Measurements from ENCODE around the gene ICE1.
"Not testable (repeated sequence)": the region's sequence is repeated elsewhere in the genome, so short reads cannot be mapped to it uniquely, and the experiment has no call there.

Gene ICE1

DNA sequence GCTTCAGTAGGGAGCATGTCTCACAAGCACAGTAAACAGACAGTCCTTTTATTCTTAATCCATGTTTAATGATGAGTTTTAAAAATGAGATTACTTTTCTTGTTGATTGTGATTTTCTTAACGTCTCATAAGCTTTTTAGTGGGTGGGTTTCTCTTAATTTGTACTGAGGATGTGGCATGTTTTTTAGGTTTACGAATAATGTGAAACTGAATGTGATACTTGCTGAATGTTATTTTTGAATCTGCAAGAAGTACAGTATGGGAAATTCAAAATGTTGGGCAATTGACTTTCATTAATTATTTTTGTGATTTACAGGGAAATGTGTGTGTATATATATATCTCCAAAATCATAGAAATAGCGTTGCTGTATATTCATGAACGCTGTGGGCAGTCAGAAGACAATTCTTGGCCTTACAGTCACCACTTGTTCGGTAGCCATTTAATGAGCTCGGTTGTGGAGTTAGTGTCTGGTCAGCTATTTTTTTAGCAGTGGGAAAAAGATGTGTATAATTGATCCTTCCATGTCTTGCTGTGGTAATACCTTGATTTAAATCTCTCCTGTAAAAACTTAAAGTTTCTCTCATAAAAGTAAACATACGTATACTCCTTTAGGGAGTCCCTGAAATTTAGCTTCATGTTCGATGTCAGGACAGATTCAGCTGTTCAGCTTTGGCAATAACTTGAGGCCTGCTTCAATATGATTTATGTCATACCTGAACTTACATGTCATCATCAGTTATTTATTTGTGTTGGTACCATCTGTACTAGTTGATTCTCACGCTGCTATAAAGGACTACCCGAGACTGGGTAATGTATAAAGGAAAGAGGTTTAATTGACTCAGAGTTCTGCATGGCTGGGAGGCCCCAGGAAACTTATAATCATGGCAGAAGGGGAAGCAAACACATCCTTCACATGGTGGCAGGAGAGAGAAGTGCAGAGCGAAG, 15.0 kb downstream of the ICE1 start:
- no peak for DNase-seq

DNA sequence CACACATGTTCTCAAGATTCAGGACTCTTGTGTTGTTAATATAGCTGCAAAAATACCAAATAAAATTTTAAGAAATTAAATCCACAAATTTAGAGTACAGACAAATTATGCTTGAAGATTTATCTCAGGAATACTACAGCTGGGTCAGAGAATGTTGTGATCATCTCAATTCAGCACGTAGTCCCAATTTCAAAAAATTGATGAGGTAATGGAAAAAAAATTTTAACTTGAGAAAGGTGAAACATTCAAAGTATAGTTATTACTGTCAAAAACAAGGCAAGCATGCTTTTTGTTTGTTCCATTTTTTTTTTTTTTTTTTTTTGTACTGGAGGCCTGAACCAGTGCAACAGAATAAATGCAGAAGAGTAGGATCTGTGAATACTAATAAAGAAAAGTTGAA, 29.4 kb downstream of the ICE1 start:
- DNase-seq, result no peak

DNA sequence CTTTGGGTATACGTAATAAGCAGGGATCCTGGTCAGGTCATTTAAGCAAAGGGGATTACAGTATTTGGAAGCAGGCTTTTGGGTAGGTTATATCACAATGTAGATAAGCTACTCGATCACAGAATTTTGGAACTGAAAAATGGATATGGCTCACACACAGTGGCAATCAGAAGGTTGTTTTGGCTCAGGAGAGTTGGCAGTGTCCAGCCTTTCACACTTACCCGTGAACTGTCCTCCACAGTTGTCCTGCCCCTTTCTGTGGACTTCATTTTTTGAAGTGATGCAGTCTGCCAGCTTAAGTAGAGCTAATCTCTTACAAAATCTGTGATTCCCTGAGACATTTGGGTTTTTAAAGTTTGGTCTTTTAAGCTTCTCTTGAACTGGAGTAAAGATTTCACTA, 30.7 kb downstream of the ICE1 start:
- DNase-seq, result no peak

DNA sequence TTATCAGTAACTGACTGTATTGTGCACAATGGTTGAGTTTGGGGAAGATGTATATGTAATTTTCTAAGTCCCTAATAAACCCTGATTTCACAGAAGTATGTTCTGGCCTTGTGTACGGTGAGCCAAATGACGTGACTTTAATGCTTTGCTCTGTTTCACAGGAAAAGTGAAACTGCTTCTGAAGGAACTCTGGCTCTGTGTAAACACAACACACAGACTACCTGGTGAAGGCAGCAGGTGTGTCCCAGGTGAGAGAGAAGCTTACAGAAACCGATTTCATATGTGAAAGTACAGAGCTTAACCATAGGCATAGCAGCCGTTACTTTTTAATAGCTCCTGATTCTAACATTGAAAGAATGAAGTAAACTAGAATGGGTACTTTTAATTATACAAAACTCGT, 31.9 kb downstream of the ICE1 start:
- DNase-seq, result no peak

DNA sequence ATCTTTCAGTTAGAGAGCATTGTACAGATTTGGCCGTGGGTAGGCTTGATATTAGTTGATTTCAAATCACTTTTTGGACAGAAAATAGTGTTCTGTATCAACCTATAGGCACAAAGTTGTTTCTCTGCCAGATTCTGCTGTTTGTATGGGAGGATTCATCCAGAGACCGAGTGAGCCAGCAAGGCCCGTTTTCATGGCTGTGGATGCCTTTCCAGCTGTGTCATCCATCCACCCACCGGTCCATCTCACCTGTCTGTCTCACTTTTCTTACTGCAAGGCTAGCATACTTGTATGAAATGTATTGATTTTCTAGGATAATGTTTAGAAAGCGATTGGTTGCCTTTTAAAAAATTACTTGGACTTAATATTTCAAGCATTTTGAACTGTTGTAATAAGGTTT, 34.4 kb downstream of the ICE1 start:
- DNase-seq, result no peak

DNA sequence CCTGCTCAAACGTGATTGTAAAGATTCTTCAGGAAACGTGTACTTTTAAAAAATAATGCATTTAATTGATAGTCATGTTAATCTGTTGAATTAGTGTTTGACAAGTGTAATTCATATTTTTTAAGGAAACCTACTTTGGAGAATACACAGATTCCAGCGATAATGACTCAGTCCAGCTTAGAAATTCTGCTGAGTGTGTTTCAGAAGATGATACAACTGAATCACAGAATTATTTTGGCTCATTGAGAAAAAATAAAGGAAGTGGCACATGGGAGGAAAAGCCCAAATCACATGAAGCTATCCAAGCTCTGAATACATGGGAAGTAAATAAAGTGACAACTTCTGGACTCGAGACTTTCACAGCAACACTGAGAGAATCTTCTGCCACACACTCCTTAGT, 37.8 kb downstream of the ICE1 start:
- no peak for DNase-seq

DNA sequence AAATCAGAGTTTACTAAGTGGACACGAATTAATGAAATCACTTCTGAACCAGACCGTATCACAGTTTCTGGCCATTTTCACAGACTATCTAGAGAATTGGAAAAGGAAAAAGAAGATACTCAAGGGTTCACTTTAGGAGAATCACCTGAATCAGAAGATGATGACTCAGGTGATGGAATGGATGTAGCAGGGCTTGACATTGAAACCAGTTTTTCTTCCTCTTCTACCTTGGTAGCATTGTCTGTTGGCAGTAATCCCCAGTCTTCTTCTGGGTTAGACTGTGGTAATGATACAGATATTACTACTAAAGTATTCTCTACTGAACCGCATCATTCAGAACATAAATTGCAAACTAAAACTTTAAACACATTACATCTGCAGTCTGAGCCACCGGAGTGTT, 38.5 kb downstream of the ICE1 start:
- no peak for DNase-seq

DNA sequence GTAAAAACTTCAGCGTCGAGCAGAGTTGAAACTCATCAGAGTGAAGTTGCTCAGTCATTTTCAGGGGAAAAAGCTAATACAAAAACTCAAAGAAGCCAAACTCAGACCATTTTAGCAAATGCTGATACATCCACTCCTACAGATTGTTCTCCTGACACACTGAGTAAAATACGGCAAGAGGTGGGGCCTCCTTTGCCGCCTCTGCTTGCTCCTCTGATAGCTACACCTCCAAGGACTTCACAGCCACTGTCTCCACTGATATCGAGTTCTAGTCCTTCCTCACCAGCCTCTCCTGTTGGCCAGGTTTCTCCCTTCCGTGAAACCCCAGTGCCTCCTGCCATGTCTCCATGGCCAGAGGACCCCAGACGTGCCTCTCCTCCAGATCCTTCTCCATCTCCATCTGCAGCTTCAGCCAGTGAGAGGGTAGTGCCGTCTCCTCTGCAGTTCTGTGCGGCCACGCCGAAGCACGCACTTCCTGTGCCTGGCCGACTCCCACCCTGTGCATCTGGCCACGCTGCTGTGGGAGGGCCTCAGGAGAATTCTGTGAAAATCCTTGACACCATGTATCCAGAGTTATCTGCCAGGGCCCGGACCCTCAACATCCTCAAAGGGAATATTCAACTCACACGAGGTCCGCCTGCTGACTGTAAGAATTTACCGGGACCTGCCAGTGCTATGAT, 41.7 kb downstream of the ICE1 start:
- no peak for DNase-seq

DNA sequence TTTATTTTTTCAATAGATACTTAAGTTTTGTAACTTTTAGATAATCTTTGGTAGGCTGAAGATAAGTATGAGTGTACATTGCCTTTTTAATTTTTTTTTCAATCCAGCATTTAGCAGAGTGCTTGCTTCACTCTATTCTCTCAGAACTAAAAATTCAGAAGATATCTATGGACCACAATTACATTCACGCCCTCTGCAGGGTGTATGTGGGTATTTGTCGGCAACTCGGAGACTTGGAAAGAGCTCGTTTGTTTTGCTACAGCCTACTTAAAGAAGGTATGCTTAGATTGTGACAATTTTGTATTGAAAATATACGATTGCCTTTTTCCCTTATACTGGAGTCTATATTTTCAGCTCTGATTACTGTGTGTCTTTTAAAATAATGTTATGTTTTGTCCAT, 43.8 kb downstream of the ICE1 start:
- no peak for DNase-seq

DNA sequence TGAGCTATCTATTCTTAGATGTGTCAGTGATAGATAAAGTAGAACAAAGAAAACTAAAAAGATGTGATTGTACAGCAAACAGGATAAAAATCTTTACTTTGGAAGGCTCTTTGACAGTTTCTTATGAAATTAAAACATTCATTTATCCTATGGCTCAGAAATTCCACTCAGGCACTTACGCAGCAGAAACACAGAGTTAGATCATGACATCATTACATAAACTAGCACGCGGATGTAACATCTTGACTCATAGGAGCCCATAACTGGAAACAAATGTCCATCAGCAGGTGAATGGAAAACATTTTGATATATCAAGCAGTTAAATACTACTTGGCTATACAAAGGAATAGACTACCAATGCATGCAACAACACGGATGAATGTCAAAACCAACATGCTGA, 45.3 kb downstream of the ICE1 start:
- no peak for DNase-seq

DNA sequence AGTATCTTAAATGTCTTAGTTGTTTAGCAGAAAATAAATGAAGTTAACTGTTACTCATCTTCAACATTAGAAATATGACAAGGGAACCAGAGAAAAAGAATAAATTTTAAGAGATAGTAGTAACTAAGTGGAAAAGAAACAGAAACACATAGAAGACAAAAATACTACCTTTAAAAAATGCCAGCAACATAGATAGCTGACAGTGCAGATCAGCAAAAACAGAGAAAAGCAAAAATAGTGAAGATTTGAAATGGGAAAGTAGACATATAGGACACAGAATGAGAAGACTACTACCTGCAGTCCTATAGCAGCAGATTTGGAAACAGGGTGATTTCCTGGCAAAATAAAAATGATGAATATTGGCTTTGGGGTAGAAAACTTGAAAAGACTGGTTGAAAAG, 48.5 kb downstream of the ICE1 start:
- DNase-seq, result no peak

DNA sequence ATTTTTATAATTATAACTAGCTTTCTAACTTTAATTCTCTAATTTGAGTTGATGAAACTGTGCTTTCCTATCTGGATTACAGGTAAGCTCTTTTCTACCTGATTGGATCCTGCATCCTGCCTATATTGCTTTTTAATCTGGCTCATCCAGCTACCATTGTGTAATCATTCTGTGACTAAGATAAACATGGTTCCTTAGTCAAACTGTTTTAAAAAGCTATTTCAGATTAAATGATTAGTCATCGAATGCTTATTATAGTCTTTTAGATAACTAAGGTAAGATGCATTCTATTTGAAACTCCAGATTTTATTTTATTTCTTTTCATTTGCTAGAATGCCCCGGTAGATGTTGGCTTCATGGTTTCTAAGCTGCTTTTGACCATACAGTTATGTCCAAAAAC, 50.7 kb downstream of the ICE1 start:
- no peak for DNase-seq

DNA sequence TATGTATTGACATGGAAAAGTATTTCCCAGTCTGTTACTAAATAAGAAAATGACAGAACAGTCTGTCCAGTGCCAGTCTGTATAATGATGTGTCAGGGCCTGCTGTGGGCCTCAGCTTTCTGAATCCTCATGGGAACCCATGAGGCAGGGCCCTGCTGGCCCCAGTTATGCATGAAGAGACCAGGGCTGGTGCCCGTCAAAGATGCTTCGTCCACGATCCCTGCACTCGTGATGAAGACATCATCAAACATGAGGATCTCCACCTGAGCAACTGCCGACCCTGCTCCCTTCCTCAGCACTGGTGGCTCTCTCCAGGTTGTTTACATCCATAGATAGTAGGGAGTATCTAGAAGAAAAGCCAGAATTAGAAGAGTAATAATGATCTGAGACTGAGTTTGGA, 52.5 kb downstream of the ICE1 start:
- DNase-seq, result no peak

DNA sequence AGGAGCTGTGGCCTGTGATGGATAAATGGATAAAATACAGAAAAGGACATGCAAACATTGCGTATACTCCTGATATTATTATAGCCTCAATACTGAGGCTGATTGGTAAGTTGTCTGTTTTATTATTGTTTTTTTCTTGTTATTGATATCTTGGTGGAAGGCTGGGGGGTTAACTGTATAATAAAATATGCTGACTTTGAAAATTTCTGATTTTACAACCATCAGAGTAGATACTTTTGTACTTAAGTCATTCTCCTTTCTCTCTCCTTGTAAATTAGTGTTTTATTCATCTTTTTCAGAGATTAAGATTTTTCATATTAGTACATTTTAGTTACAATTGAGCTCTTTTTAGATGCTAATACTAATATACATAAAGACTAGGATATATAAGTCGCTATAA, 53.5 kb downstream of the ICE1 start:
- no peak for DNase-seq

DNA sequence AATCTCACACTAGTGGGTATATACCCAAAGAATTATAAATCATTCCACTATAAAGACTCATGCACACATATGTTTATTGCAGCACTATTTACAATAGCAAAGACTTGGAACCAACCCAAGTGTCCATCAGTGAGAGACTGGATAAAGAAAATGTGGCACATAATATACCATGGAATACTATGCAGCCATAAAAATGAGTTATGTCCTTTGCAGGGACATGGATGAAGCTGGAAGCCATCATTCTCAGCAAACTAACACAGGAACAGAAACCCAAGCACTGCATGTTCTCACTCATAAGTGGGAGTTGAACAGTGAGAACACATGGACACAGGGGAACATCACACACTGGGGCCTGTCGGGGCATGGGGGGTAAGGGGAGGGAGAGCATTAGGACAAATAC, 57.1 kb downstream of the ICE1 start:
- not testable (repeated sequence) for DNase-seq

DNA sequence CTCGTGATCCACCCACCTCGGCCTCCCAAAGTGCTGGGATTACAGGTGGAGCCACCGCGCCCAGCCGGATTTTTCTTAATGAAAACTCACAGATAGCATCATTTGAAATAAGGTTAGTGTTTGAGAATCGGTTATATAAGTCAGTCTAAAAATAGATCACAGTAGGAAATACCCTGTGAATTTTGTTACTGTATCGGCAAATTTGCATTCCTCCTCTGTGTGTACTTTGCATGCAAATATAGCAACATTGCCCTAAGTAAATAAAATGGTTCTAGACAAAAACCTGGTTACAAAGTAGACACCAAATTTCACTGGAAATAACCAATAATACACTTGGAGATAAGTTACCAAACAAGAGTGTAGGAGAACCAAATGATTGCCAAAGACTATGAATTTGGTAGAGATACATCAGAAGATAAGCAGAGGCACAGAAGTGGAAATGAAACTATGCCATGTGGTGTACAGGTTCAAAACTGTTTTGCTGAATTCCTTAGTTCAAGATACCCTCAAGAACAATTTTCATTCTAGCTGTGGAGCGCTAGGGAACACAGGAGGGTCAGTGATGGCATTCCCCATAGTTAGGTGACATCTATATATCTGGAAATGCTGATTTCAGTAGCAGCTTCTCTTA, 58.1 kb downstream of the ICE1 start:
- no peak for DNase-seq

DNA sequence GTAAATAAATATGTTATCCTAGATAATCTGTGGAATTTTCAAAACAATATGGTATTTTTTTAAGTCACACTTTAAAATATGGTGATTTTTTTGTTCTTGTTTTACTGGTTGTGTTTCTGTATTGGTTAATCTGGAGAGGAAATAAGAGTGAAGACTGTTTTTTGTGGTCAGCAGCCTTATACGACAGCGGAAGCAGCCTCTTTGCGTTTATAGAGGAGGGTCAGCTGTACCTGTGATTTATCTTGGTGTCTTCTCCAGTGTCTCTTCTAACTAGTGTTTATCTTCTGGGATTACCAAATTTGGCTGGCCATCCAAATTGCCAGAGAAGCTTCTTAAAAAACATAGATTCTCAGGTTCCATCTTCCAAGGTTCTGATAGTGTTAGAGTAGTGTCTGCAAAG, 58.7 kb downstream of the ICE1 start:
- no peak for DNase-seq

DNA sequence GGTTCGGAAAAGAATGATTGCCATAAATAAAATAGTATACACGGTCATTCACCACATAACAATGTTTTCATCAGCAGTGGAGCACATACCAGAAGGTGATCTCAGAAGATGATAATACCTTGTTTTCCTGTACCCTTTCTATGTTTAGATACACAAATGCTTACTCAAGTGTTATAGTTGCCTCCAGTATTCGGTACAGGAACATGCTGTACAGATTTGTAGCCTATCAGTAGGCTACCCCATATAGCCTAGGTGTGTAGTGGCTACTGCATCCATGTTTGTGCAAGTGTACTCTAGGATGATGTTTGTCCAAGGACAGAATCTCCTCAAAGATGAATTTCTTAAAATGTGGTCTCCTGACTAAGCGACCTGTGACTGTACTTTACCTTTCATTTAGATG, 59.2 kb downstream of the ICE1 start:
- DNase-seq, result no peak

DNA sequence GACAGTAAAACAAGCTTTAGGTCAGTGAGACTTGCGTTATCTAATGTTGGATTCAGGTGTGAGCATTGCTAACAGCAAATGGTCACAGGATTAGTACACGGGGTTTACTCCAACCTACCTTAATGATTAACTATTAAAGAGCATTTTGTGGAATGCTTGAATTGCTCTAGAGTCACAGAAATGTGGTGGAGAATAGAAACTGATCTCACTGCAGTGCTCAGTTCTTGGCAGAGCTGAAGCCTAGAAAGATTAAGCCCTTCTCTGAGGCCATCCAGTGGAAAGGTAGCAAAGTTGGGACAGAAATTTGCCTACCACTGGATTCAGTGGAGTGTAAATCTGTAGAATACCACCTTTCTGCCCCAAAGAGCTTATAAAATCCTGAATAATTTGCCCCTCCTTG, 60.9 kb downstream of the ICE1 start:
- no peak for DNase-seq

DNA sequence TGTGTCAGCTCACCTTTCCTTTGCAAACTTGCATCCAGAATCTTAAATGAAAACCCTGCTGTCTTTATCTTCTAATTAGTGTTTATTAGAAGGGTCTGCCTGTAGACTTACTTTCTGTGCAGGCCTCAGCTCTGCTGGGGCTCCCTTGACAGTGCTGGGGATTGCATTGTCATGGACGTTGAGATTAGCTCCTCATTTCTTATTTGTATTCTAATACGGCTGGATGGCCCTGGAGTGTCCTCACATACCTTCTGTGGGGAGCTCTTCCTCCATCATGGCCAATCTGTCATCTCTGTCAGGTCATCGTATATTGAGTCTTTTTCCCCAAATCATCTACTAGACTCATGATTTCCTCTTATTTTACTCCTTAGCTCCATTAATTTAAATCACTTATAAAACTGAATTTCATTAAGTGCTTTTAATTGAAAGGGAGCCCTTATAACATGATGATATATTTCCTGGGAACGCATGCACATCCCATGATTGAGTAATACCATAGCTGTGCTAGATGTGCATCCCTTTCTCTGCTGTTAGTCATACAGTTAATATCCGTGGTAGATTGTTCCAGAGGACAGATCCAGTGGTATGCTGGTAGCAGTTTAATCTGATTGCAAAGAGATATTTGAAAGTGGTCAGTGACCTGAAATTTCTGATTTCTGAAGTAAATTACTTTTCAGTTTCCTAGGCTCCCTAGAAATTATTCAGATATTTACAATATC, 61.6 kb downstream of the ICE1 start:
- DNase-seq, result no peak

DNA sequence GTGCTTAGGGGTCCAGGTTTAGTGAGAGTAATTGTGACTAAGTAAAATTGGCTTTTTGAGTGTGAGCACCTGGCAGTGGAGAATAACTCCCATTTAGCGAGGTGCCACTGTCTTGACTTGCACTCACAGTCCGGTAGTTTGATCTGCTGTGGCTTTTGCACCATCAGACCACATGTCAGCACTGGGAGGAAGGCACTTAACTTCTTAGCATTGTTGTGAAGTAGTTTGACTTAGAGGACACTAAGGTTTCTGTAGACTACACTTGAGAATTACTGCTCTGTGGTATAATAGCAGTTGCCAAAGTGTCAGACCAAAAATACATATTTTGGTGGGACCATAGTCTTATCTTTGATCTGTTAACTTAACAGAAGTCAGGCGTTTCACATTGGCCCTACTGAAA, 63.6 kb downstream of the ICE1 start:
- no peak for DNase-seq
